HG03025 (cell line): ENCODE measurements around the gene CBFA2T2.
"Not testable (repeated sequence)": the region's sequence is repeated elsewhere in the genome, so short reads cannot be mapped to it uniquely, and the experiment has no call there.

Experiments
- ATAC-seq: cut with Tn5 transposase; IDR thresholded peaks from one replicate; pipeline ENCODE4 v1.9.1; 2021; ENCODE audit warnings: mild to moderate bottlenecking, moderate library complexity; ENCODE audit not compliant: unreplicated experiment, low FRiP score

The CBFA2T2 gene

GRCh38 chr20:33646959-33647602 is 157.2 kb downstream of the CBFA2T2 start:
- not testable (repeated sequence) for ATAC-seq

GRCh38 chr20:33647603-33648395 is 157.9 kb downstream of the CBFA2T2 start:
- ATAC-seq: no peak

- ATAC-seq: no peak
Observed at GRCh38 chr20:33648396-33649004, 158.6 kb downstream of the CBFA2T2 start.

GRCh38 chr20:33649201-33649681 is 159.3 kb downstream of the CBFA2T2 start:
- ATAC-seq: no peak

- no peak for ATAC-seq
Observed at GRCh38 chr20:33650111-33650752, 160.3 kb downstream of the CBFA2T2 start.

- ATAC-seq: no peak
Observed at GRCh38 chr20:33650753-33651561, 161.1 kb downstream of the CBFA2T2 start.

- ATAC-seq: no peak
Observed at GRCh38 chr20:33651562-33652048, 161.7 kb downstream of the CBFA2T2 start.

- no peak for ATAC-seq
Observed at GRCh38 chr20:33653218-33653899, 163.5 kb downstream of the CBFA2T2 start.

GRCh38 chr20:33653900-33654596 is 164.2 kb downstream of the CBFA2T2 start:
- no peak for ATAC-seq

GRCh38 chr20:33654680-33655161 is 164.8 kb downstream of the CBFA2T2 start:
- ATAC-seq: no peak

GRCh38 chr20:33655164-33655563 is 165.3 kb downstream of the CBFA2T2 start:
- ATAC-seq: no peak

- no peak for ATAC-seq
Observed at GRCh38 chr20:33656010-33656782, 166.3 kb downstream of the CBFA2T2 start.

- no peak for ATAC-seq
Observed at GRCh38 chr20:33656783-33657703, 167.1 kb downstream of the CBFA2T2 start.

- no peak for ATAC-seq
Observed at GRCh38 chr20:33657704-33658095, 167.8 kb downstream of the CBFA2T2 start.

- no peak for ATAC-seq
Observed at GRCh38 chr20:33658510-33658909, 168.6 kb downstream of the CBFA2T2 start.

- ATAC-seq: no peak
Observed at GRCh38 chr20:33658929-33659328, 169.0 kb downstream of the CBFA2T2 start.
